ENCODE measurements around the gene HTR7. TPM values are rescaled to one million over a fixed set of nuclear protein-coding genes. Genes with fewer than 3 reads are reported as not detected.
"Not testable (repeated sequence)": the region's sequence is repeated elsewhere in the genome, so short reads cannot be mapped to it uniquely, and the experiment has no call there.

The HTR7 gene
- total RNA-seq, 1 donor from 2014 or later, result 0.93 TPM

DNA sequence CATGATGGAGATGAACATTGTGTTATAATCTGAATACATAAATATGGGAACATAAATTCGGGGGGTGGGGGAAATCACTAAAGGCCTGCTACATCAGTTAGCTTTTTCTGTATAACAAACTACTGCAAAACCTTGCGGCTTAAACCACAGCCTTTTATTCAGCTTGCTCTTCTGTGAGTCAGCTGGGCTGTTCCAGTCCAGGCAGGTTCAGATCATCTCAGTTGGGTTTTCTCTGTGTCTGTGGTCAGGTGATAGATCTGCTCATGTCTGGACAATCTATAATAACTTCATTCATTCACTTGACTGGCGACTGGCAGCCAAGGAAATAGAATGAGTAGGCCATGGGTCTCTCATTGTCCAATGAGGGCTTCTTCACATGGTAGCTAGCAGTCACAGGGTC, 23.5 kb downstream of the HTR7 start:
- TF ChIP-seq, protein P1, sequence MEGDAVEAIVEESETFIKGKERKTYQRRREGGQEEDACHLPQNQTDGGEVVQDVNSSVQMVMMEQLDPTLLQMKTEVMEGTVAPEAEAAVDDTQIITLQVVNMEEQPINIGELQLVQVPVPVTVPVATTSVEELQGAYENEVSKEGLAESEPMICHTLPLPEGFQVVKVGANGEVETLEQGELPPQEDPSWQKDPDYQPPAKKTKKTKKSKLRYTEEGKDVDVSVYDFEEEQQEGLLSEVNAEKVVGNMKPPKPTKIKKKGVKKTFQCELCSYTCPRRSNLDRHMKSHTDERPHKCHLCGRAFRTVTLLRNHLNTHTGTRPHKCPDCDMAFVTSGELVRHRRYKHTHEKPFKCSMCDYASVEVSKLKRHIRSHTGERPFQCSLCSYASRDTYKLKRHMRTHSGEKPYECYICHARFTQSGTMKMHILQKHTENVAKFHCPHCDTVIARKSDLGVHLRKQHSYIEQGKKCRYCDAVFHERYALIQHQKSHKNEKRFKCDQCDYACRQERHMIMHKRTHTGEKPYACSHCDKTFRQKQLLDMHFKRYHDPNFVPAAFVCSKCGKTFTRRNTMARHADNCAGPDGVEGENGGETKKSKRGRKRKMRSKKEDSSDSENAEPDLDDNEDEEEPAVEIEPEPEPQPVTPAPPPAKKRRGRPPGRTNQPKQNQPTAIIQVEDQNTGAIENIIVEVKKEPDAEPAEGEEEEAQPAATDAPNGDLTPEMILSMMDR (IDR thresholded peaks at IDR 0.05; ENCODE audit: unreplicated experiment), result no peak
- H3K4me3 Mint-ChIP-seq (ENCODE audit: low read depth), result no peak overlapping the region

GRCh38 chr10:90832111-90832510, 25.7 kb downstream of the HTR7 start:
- Mint-ChIP-seq H3K27ac (no peak overlapping the region), H3K36me3 (ENCODE audit: insufficient read depth) (no peaks in the 10 kb centered on the region), H3K9me3 (ENCODE audit: low read depth) (peaks cover 7% of the 10 kb centered on the region), H3K4me1 (ENCODE audit: low read depth) (no peaks in the 10 kb centered on the region), H3K4me3 (ENCODE audit: low read depth) (no peak overlapping the region), H3K27me3 (no peaks in the 10 kb centered on the region)
- TF ChIP-seq, protein P1 (IDR thresholded peaks at IDR 0.05; ENCODE audit: unreplicated experiment), result no peak
- no peak for DNase-seq (ENCODE audit: low spot score, unreplicated experiment)

More for the DNA sequence above, 23.5 kb downstream of the HTR7 start:
- no peak for DNase-seq (ENCODE audit: low spot score, unreplicated experiment)
- Mint-ChIP-seq H3K27me3 (peaks cover 12% of the 10 kb centered on the region), H3K36me3 (ENCODE audit: insufficient read depth) (no peaks in the 10 kb centered on the region), H3K27ac (no peak overlapping the region), H3K9me3 (ENCODE audit: low read depth) (peaks cover 7% of the 10 kb centered on the region), H3K4me1 (ENCODE audit: low read depth) (no peaks in the 10 kb centered on the region)

GRCh38 chr10:90822508-90822907, 35.3 kb downstream of the HTR7 start:
- H3K27me3 Mint-ChIP-seq, result no peaks in the 10 kb centered on the region
- no peaks in the 10 kb centered on the region for H3K36me3 Mint-ChIP-seq (ENCODE audit: insufficient read depth)
- no peak for DNase-seq (ENCODE audit: low spot score, unreplicated experiment)

DNA sequence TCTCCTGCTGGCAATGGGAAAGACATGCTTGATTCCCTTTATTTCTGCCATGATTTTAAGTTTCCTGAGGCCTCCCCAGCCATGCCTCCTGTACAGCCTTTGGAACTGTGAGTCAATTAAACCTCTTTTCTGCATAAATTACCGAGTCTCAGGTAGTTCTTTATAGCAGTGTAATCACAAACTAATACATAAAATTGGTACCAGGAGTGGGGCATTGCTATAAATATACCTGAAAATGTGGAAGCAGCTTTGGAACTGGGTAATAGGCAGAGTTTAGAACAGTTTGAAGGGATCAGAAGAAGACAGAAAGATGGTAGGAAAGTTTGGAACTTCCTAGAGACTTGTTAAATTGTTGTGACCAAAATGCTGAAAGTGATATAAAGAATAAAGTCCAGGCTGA, 36.0 kb downstream of the HTR7 start:
- H3K4me3 Mint-ChIP-seq (ENCODE audit: low read depth); H3K27ac Mint-ChIP-seq; H3K27me3 Mint-ChIP-seq; H3K36me3 Mint-ChIP-seq (ENCODE audit: insufficient read depth); H3K4me1 Mint-ChIP-seq (ENCODE audit: low read depth); DNase-seq (ENCODE audit: low spot score, unreplicated experiment): not testable (repeated sequence)
- peaks cover 11% of the 10 kb centered on the region for H3K9me3 Mint-ChIP-seq (ENCODE audit: low read depth)

More at GRCh38 chr10:90822508-90822907, 35.3 kb downstream of the HTR7 start:
- peaks cover 11% of the 10 kb centered on the region for H3K9me3 Mint-ChIP-seq (ENCODE audit: low read depth)
- TF ChIP-seq, protein P1 (IDR thresholded peaks at IDR 0.05; ENCODE audit: unreplicated experiment), result no peak
- no peak overlapping the region for H3K4me3 Mint-ChIP-seq (ENCODE audit: low read depth)
- H3K4me1 Mint-ChIP-seq (ENCODE audit: low read depth), result no peaks in the 10 kb centered on the region
- H3K27ac Mint-ChIP-seq, result no peak overlapping the region

DNA sequence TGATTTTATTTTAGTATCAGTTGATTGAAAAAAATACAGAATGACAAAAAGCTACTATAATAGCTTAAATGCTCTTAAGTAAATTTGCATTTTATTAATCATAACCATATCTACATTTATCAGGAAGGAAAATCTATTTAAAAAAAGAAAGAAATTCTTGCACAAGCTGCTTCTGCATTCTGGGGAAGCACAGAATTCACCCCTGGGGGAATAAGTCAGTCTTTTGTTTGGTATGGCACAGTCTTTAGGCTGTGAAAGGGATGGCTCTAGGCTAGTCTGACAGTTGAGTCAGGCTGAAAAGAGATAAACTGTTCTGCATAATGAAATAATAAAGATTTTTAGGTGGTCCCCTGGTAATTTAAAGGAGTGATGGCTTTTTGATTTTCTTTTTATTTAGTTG, 37.9 kb downstream of the HTR7 start:
- Mint-ChIP-seq H3K9me3 (ENCODE audit: low read depth) (peaks cover 11% of the 10 kb centered on the region), H3K27me3 (no peaks in the 10 kb centered on the region), H3K36me3 (ENCODE audit: insufficient read depth) (no peaks in the 10 kb centered on the region), H3K27ac (no peak overlapping the region), H3K4me3 (ENCODE audit: low read depth) (no peak overlapping the region), H3K4me1 (ENCODE audit: low read depth) (no peaks in the 10 kb centered on the region)
- DNase-seq (ENCODE audit: low spot score, unreplicated experiment), result no peak
- TF ChIP-seq, protein P1 (IDR thresholded peaks at IDR 0.05; ENCODE audit: unreplicated experiment), result no peak

GRCh38 chr10:90818736-90819135, 39.1 kb downstream of the HTR7 start:
- H3K27me3 Mint-ChIP-seq, result no peaks in the 10 kb centered on the region
- no peaks in the 10 kb centered on the region for H3K36me3 Mint-ChIP-seq (ENCODE audit: insufficient read depth)
- no peak for DNase-seq (ENCODE audit: low spot score, unreplicated experiment)
- no peak overlapping the region for H3K4me3 Mint-ChIP-seq (ENCODE audit: low read depth)
- H3K27ac Mint-ChIP-seq, result no peak overlapping the region
- H3K4me1 Mint-ChIP-seq (ENCODE audit: low read depth), result no peaks in the 10 kb centered on the region
- TF ChIP-seq, protein P1 (IDR thresholded peaks at IDR 0.05; ENCODE audit: unreplicated experiment), result no peak
- peaks cover 11% of the 10 kb centered on the region for H3K9me3 Mint-ChIP-seq (ENCODE audit: low read depth)

Data from progenitor cell of endocrine pancreas (in vitro differentiated cells).